ENCODE data around the gene TSHZ2. TPM values are rescaled to one million over a fixed set of nuclear protein-coding genes. Genes with fewer than 3 reads are reported as not detected.

The TSHZ2 gene
- total RNA-seq, 4 donors from 2014 or later = 4.0 to 57.8 (median 10.3) TPM

DNA sequence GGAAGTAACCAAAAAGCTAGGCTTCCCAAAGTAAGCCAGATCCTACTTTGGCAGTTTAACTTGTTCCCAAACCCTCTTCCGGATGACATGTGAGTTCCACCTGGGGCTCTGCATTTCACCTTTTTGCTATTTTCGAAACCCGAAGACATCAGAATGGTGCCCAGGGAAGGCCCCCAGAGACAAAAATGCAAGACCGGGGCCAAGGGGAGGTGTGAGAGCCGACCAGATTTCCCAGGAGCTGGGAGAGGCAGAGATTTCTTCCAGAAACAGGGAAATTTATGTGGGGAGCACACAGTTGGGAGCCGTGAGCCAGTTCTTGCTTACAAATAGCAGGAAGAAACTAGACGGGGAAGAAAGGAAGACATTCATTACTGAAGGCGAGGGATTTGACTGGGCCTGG, 411.8 kb downstream of the TSHZ2 start:
- Histone ChIP-seq H3K27me3 (no peaks in the 10 kb centered on the region), H3K9me3 (no peaks in the 10 kb centered on the region), H3K4me3 (no peak overlapping the region), H3K36me3 (no peaks in the 10 kb centered on the region), H3K27ac (no peak overlapping the region), H3K4me1 (no peaks in the 10 kb centered on the region)
- no peak for DNase-seq
- no peak for TF ChIP-seq POLR2A (IDR thresholded peaks at IDR 0.05)
- no peak for TF ChIP-seq CTCF (IDR thresholded peaks at IDR 0.05)

DNA sequence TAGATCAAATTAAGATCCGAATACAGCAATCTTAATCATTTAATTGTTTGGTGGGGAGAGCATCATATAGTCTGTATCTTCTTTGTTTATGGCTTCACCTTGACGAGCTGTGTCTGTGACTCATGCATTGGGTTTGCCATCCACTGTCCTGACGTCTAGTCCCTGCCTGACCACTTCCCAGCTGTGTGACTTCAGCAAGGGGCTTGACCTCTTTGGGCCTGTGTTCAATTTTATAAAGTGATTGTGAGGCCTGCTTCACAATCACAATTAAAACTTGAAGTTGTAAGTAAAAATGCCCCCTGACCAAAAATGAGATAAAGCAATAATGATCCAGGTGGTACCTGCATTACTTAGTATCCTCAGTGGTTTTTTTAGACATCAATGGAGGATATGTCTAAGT, 412.2 kb downstream of the TSHZ2 start:
- H3K9me3 ChIP-seq = no peaks in the 10 kb centered on the region
- no peaks in the 10 kb centered on the region for H3K4me1 ChIP-seq

DNA sequence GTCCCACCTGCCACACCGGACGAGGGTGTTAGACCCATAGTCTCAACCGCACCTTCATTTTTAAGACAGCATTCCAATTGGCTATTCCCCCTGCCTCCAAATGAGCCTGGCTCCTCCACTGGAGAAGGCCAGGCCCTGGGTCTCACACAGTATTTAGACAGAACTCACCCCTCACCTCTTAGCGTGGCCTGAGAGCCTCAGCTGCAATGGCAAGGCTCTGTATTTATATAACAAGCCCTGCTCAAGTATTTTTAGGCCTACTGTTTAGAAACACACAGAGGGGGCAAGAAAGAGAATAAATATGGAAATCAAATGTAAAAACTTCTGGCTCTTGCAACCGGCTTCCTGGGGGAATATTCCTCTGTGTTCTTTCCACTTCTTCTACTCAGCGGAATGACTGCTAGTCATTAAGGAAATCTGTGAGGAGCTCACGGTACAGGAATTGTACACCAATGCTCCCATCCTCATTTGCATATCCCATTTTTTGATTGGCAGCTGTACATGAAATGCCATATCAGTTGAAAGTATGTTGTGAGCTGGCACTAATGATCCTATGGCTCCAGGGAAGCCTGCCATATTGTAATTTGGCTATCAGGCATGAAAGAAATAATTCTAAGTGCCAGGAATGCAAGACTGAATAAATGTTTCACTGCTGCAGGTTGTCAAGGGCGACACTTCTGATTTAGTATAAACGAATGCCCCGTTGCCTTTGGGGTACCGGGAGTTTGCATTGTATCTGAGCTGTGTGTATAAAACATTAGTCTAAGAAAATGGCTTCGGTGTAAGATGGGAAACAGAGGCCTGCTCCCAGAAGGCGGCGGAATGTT, 414.0 kb downstream of the TSHZ2 start:
- DNase-seq = no peak
- H3K4me1 ChIP-seq = no peaks in the 10 kb centered on the region
- no peak overlapping the region for H3K4me3 ChIP-seq
- H3K27ac ChIP-seq = no peak overlapping the region
- H3K9me3 ChIP-seq = no peaks in the 10 kb centered on the region
- no peaks in the 10 kb centered on the region for H3K36me3 ChIP-seq
- H3K27me3 ChIP-seq = no peaks in the 10 kb centered on the region
- no peak for TF ChIP-seq CTCF (IDR thresholded peaks at IDR 0.05)
- TF ChIP-seq POLR2A (IDR thresholded peaks at IDR 0.05) = no peak

More for the DNA sequence above, 412.2 kb downstream of the TSHZ2 start:
- no peak for DNase-seq
- TF ChIP-seq POLR2A (IDR thresholded peaks at IDR 0.05) (no peak), CTCF (IDR thresholded peaks at IDR 0.05) (no peak)
- no peaks in the 10 kb centered on the region for H3K27me3 ChIP-seq
- no peaks in the 10 kb centered on the region for H3K36me3 ChIP-seq
- no peak overlapping the region for H3K27ac ChIP-seq
- H3K4me3 ChIP-seq = no peak overlapping the region

GRCh38 chr20:53387983-53388675, 416.0 kb downstream of the TSHZ2 start:
- TF ChIP-seq CTCF (IDR thresholded peaks at IDR 0.05) = no peak
- TF ChIP-seq POLR2A (IDR thresholded peaks at IDR 0.05) = no peak
- Histone ChIP-seq H3K27ac (no peak overlapping the region), H3K4me3 (no peak overlapping the region), H3K9me3 (no peaks in the 10 kb centered on the region), H3K27me3 (no peaks in the 10 kb centered on the region), H3K4me1 (no peaks in the 10 kb centered on the region), H3K36me3 (no peaks in the 10 kb centered on the region)
- no peak for DNase-seq

GRCh38 chr20:53389516-53390300, 417.6 kb downstream of the TSHZ2 start:
- no peaks in the 10 kb centered on the region for H3K36me3 ChIP-seq
- no peak overlapping the region for H3K27ac ChIP-seq
- no peaks in the 10 kb centered on the region for H3K4me1 ChIP-seq
- H3K9me3 ChIP-seq = no peaks in the 10 kb centered on the region
- no peaks in the 10 kb centered on the region for H3K27me3 ChIP-seq
- no peak for DNase-seq
- no peak overlapping the region for H3K4me3 ChIP-seq
- no peak for TF ChIP-seq POLR2A (IDR thresholded peaks at IDR 0.05)
- TF ChIP-seq CTCF (IDR thresholded peaks at IDR 0.05) = no peak
